SU-DHL-6 (cell line): Measurements from ENCODE around the gene ITPKA.
A peak's percentile ranks its signal among the peaks of the same experiment; 100 is the strongest.

Source experiments
- H2AFZ ChIP-seq: fragments of 200-600 bp; sonication (generic); 2 replicates; pipeline ENCODE4 v1.6.1; 2014; ENCODE audit warnings: low read depth, mild to moderate bottlenecking, moderate library complexity, mixed read lengths, antibody characterized with exemption, low read length; ENCODE audit not compliant: severe bottlenecking
- H3F3A ChIP-seq: fragments of 200-600 bp; shearing (Covaris generic); 2 replicates; pipeline ENCODE4 v1.6.0; 2016; ENCODE audit warnings: antibody characterized with exemption, mild to moderate bottlenecking; ENCODE audit not compliant: insufficient read depth
- H3K27ac ChIP-seq: fragments of 200-600 bp; sonication (generic); 2 replicates; pipeline ENCODE4 v1.5.1; 2016; ENCODE audit warnings: low read depth, mild to moderate bottlenecking, low read length, moderate library complexity, mixed read lengths
- H3K27me3 ChIP-seq: fragments of 200-600 bp; sonication (generic), shearing (Covaris generic); 2 replicates; pipeline ENCODE4 v1.6.0; 2014; ENCODE audit warnings: mild to moderate bottlenecking, low read length
- H3K36me3 ChIP-seq: fragments of 200-600 bp; sonication (generic); 2 replicates; pipeline ENCODE4 v1.6.1; 2014; ENCODE audit warnings: mild to moderate bottlenecking, low read length, mixed read lengths
- H3K4me2 ChIP-seq: fragments of 300-600, 200-600 bp; shearing (Covaris generic), sonication (generic); 2 replicates; pipeline ENCODE4 v1.6.0; 2014; ENCODE audit warnings: low read length, low read depth, mild to moderate bottlenecking; ENCODE audit not compliant: poor library complexity, severe bottlenecking
- H3K4me3 ChIP-seq: fragments of 200-600 bp; sonication (generic); 2 replicates; pipeline ENCODE4 v1.5.1; 2014; ENCODE audit warnings: antibody characterized with exemption, low read length, mild to moderate bottlenecking, mixed read lengths; ENCODE audit not compliant: insufficient read depth, poor library complexity, severe bottlenecking
- H3K79me2 ChIP-seq: fragments of 200-600 bp; sonication (generic); 2 replicates; pipeline ENCODE4 v1.6.1; 2014; ENCODE audit warnings: mild to moderate bottlenecking, low read length, moderate library complexity; ENCODE audit not compliant: insufficient read depth
- H3K9ac ChIP-seq: fragments of 200-600 bp; sonication (generic); 2 replicates; pipeline ENCODE4 v1.7.0; 2014; ENCODE audit warnings: mild to moderate bottlenecking, low read length
- H3K9me2 ChIP-seq: fragments of 200-600 bp; sonication (generic); replicated peaks from 2 replicates; pipeline ENCODE4 v1.6.1; 2014; ENCODE audit warnings: low read length; ENCODE audit not compliant: insufficient read depth
- H3K9me3 ChIP-seq: fragments of 200-600 bp; sonication (generic); 2 replicates; pipeline ENCODE4 v1.6.1; 2014; ENCODE audit warnings: low read length, mixed read lengths; ENCODE audit not compliant: insufficient read depth
- H4K20me1 ChIP-seq: fragments of 200-600 bp; sonication (generic); 2 replicates; pipeline ENCODE4 v1.6.1; 2014; ENCODE audit warnings: low read depth, mild to moderate bottlenecking, antibody characterized with exemption, low read length, moderate library complexity, mixed read lengths
- CTCF ChIP-seq: fragments of 200-600 bp; sonication (generic); IDR thresholded peaks from one replicate; pipeline ENCODE4 v1.5.1; 2017; ENCODE audit warnings: antibody characterized with exemption, mild to moderate bottlenecking, low read length, moderate library complexity; ENCODE audit not compliant: insufficient read depth, poor library complexity, severe bottlenecking
- EZH2phosphoT487 ChIP-seq: fragments of 200-600 bp; sonication (generic), shearing (Covaris generic); conservative IDR thresholded peaks from 2 replicates; pipeline ENCODE4 v1.6.1; 2018; ENCODE audit warnings: mild to moderate bottlenecking, antibody characterized with exemption, low read length, moderate library complexity, mixed read lengths

ITPKA gene

GRCh38 chr15:41494922-41495735 is 1.5 kb downstream of the ITPKA start:
- Histone ChIP-seq H3K4me3 (no peak overlapping the region), H2AFZ (no peak overlapping the region), H3K27ac (no peak overlapping the region), H3K9me3 (no peaks in the 10 kb centered on the region), H3K79me2 (no peaks in the 10 kb centered on the region), H4K20me1 (no peaks in the 10 kb centered on the region; the same call in 1 of the 2 replicates), H3K27me3 (no peaks in the 10 kb centered on the region), H3F3A (no peaks in the 10 kb centered on the region), H3K9me2 (no peaks in the 10 kb centered on the region), H3K9ac (no peak overlapping the region), H3K4me2 (peak overlapping the region; percentile 80), H3K36me3 (no peaks in the 10 kb centered on the region)
- TF ChIP-seq CTCF, result no peak
- peak; percentile 24; the same call in 1 of the 2 replicates for TF ChIP-seq EZH2phosphoT487

GRCh38 chr15:41495736-41496599 is 2.3 kb downstream of the ITPKA start:
- Histone ChIP-seq H3K9me2 (no peaks in the 10 kb centered on the region), H3K36me3 (no peaks in the 10 kb centered on the region), H3K9me3 (no peaks in the 10 kb centered on the region), H3K4me3 (no peak overlapping the region), H3K79me2 (no peaks in the 10 kb centered on the region), H3K9ac (no peak overlapping the region), H3K4me2 (no peak overlapping the region), H4K20me1 (no peaks in the 10 kb centered on the region; the same call in 1 of the 2 replicates), H3K27me3 (no peaks in the 10 kb centered on the region), H3K27ac (no peak overlapping the region), H3F3A (no peaks in the 10 kb centered on the region), H2AFZ (no peak overlapping the region)
- TF ChIP-seq CTCF, result no peak

DNA sequence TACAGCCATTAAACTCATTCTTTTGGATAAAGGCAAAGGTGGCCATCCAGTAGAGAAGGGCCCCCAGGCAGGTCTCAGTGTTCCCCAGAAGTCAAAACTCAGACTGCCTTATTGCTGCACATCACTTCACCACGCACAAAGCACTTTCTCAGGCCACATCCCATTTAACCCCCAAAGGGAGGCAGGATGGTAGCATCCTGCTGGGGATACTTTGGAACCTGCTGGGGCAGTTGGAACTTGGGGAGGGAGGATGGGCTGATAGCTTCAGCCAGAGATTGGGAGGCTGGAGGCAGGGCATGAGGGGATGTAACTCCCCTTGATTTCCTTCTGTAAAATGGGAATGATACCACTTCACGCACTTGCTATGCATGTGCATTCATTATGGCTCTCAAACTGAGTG is 5.0 kb downstream of the ITPKA start:
- no peaks in the 10 kb centered on the region for H3K79me2 ChIP-seq
- H3K4me2 ChIP-seq, result no peak overlapping the region
- H3K9ac ChIP-seq, result no peak overlapping the region
- TF ChIP-seq CTCF, result no peak
- no peak for TF ChIP-seq EZH2phosphoT487
- H3K27ac ChIP-seq, result no peak overlapping the region
- no peaks in the 10 kb centered on the region for H3K9me2 ChIP-seq
- no peaks in the 10 kb centered on the region; the same call in 1 of the 2 replicates for H4K20me1 ChIP-seq
- H3K9me3 ChIP-seq, result no peaks in the 10 kb centered on the region
- H2AFZ ChIP-seq, result no peak overlapping the region
- no peaks in the 10 kb centered on the region for H3K27me3 ChIP-seq
- H3K36me3 ChIP-seq, result no peaks in the 10 kb centered on the region
- H3F3A ChIP-seq, result no peaks in the 10 kb centered on the region
- H3K4me3 ChIP-seq, result no peak overlapping the region
